GM21447 (cell line): ENCODE measurements around the gene CCDC102A.
"Not testable (repeated sequence)": the region's sequence is repeated elsewhere in the genome, so short reads cannot be mapped to it uniquely, and the experiment has no call there.

ENCODE experiments used
- ATAC-seq: cut with Tn5 transposase; IDR thresholded peaks from one replicate; pipeline ENCODE4 v1.9.1; 2021; ENCODE audit not compliant: unreplicated experiment

CCDC102A gene

GRCh38 chr16:57504001-57504400, 32.4 kb downstream of the CCDC102A start:
- no peak for ATAC-seq

DNA sequence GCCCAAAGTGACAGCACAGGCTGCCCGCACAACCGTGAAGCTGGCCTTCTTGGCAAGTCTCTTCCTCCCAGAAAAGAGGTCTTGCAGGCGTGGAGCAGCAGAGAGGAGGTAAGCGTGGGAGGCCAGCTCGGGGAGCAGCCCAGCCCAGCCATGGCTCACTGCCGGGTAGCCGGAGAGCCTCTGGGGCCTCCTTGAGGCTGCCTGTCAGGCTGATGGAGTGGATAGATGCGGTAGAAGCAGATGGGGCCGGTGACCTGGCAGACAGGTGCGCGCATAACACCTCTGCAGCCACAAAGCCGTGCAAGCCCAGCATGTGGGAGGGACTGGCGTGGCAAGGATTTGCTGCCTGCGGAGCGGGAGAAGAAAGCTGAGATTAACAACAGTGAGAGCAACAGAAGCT, 33.0 kb downstream of the CCDC102A start:
- ATAC-seq = no peak

DNA sequence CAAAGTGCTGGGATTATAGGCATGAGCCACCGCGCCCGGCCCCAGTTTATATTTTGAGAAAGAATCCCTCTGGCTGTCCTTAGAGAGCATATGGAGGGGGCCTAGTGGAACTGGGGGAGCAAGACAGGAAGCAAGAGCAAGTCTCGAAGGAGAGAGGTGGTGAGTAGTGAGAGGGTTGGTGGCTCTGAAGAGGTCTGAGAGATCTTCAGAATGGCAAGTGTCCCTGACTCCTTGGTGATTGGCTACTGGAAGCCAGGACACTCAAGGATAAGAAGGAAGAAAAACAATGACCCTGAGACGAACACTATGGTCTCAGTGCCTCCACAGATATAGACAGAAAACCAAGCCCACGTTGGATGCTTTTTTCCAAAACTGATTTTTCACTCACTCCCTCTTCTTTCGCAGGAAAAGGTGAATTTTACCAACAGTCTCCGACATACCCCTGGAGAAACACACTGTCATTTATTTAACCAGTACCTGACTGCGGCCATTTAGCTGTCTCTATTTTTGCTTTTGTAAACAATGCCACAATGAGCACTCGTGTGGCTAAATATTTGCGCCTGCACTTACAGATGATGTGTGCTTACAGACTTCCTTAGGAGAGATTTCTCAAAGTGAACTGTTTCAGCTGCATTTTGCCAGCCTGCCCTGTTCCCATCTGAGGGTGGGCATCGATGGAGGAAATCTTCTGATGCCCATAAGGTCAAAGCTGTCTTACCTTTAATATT, 34.2 kb downstream of the CCDC102A start:
- ATAC-seq = no peak

DNA sequence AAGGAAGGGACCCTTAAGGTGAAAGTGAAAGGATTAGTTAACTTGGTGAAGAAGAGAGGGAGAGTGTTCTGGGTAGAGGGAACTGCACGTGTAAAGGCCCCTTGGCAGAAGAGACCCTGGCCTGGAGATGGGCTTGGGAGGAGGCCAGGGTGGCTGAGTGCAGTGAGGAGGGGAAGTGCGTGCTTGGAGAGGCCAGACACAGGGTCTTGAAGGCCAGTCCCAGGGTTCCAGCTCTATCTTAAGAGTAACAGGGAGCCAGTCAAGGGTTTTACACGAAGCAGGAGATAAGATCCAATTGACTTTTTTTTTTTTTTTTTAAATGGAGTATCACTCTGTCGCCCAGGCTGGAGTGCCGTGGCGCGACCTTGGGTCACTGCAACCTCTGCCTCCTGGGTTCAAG, 34.9 kb downstream of the CCDC102A start:
- no peak for ATAC-seq

DNA sequence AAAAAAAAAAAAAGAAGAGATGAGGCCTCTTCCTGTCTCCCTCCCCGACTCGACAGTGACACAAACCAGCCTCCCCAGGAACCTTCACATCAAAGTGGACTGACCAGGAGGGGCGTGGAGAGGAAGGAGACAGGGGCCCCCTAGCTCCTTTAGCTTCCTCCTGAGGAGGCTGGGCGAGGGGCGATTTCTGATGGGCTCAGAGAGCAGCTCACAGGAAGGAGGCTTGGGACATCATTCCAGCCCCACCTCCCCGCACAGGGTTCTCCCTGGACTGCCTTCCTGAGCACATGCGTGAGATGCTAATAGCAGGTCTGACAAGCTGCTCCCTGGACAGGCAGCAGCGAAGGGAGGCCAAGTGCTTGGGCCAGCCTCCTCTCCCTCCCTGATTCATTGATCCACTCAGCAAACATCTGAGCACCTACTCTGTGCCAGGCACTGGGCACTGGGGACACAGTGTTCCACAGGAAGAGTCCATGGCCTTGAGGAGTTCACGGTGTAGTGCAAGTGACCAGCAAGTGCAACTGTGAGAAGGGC, 35.7 kb downstream of the CCDC102A start:
- no peak for ATAC-seq

- not testable (repeated sequence) for ATAC-seq
Measured at GRCh38 chr16:57499941-57500340, 36.4 kb downstream of the CCDC102A start.

DNA sequence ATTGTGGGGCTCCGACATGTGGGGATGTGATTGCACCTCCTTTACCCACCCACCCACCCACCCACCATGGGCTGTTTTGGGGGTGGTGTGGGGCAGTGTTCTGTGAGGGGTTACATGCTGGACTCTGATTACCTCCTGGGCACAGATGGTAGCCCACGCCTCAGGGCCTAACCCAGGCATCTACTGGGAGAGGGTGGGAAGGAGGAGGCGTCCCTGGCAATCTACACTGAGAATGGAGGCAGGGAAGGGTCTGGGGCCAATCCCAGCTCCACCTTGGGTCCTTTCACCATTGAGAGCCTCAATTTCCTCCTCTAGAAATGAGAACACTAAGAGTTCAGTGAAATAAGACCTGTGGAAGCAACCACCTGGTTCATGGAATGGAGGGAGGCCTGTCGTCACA, 38.3 kb downstream of the CCDC102A start:
- ATAC-seq = no peak

- no peak for ATAC-seq
Measured at GRCh38 chr16:57497121-57497520, 39.2 kb downstream of the CCDC102A start.

DNA sequence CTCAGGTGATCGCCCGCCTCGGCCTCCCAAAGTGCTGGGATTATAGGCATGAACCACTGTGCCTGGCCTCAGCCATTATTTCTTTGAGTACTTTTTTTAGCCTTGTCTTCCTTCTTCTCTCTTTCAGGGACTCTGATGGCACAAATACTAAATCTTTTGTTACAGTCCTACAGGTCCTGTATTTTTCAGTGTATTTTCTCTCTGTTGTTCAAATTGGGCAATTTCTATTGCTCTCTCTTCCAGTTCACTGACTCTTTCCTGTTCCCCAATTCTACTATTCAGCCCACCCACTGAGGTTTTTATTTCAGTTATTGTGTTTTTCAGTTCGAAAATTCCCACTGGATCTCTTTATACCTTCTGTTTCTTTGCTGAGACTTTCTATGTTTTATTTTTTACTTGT, 42.6 kb downstream of the CCDC102A start:
- ATAC-seq = no peak

DNA sequence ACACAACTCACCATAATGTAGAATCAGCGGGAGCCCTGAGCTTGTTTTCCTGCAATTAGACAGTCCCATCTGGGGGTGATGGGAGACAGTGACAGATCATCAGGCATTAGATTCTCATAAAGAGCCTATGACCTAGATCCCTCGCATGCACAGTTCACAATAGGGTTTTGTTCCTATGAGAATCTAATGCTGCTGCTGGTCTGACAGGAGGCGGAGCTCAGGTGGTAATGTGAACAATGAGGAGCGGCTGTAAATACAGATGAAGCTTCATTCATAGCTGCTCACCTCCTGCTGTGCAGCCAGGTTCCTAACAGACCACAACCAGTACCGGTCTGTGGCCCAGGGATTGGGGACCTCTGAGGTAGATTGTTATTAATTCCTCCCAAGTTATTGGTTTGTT, 47.1 kb downstream of the CCDC102A start:
- no peak for ATAC-seq

- no peak for ATAC-seq
Measured at GRCh38 chr16:57486858-57487834, 49.2 kb downstream of the CCDC102A start.

DNA sequence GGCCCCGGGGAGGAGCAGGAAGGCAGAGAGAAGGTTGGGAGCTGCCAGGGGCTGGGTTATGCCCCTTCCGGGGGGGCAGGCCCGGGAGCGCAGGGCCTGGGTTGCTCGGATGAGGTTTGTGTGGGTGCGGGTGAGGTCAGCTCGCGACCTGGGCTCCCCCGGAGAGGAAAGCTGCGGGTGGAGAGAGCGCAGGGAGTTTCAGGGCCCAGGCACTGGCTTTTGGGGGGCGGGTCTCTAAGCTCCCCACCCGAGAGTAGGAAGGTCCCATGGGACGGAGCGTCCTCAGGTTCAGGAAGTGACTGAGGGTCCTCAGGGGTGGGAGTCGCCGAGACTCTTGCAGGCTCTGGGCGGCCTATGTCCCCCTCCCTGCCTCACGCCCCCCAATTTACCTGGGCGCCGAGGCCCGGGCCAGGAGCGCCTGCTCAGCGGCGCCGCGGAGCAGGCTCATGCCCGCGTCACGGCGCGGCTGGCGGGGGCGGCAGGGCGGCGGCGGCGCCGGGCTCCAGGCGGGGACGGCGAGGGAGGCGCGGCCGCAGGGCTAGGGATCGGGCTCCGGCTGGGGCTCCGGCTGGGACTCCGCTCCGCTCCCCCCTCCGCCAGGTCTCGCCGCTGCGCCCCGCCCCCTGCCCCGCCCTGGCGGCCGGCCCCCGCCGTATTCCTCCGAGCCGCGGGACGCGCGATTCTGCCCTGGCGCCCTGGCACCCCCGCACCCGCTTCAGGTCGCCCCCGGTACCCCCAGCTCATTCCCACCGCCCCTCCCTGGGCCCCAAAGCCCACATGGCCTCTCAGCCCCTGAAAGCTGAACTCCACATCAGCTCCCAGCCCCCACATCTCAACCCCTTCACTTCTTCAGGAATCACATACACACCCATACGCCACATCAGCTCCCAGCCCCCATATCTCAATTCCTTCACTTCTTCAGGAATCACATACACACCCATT, 50.2 kb downstream of the CCDC102A start, which contains the start of gene DOK4:
Gene DOK4, minus strand, starts transcription at position 578 of the 942 bp plus-strand sequence. CDS start 6,986 bp downstream, outside the sequence.
- ATAC-seq = peak; percentile 83

- ATAC-seq = no peak
Measured at GRCh38 chr16:57485091-57485915, 51.1 kb downstream of the CCDC102A start.

GRCh38 chr16:57484515-57485005, 51.8 kb downstream of the CCDC102A start:
- ATAC-seq = no peak

- no peak for ATAC-seq
Measured at GRCh38 chr16:57483725-57484514, 52.5 kb downstream of the CCDC102A start.

DNA sequence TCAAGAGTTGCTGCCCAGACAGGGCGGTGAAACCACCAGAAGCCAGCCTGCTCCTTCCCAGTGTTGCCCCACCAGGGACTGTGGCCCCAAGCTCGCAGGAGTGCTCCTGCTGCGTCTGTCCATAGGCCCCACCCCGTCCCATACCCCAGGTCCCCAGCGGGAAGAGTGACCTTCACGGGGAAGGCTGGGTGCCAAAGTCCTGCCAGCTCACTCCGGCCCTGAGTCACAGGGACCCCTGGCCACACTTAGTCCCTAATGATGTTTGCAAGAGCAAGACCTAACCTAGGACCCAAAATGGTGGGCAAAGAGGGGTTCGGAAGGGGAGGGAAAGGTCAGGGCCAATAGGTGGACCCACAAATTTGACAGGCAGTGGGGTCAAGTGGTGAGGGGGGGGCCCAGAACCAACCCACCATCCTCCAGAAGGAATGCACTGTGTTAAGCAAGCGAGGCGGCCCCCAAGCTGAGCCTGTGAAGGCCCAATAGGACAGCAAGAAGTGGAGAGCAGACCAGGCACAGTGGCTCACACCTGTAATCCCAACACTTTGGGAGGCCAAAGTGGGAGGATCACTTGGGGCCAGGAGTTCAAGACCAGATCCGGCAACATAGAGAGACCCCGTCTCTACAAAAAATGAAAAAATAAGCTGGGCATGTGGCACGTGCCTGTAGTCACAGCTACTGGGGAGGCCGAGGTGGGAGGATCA, 53.4 kb downstream of the CCDC102A start:
- ATAC-seq = no peak

GRCh38 chr16:57481421-57481820, 55.0 kb downstream of the CCDC102A start:
- no peak for ATAC-seq

DNA sequence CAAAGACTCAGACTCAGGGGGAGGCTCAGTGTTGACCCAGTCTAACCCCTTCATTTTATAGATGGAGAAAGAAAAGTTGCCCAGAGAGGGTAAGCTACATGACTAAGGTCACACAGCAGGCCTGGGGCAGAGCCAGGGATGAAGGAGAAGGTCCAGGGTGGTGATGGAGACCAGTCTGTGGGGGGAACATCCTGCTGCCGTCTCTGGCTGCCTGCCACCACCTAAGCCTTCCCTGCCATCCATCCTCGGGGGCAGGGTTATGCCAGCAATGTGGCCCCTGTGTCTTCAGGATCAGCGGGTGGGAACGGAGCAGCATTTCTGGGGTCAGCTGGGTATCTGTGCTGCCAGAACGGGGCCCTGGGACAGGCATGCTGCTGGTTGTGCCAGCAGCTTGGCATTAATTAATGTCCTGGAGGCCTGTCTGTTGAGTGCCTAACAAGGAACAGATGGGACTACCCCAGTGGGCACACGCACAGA, 55.6 kb downstream of the CCDC102A start:
- ATAC-seq = no peak
